Keratinocyte (primary cell): Measurements from ENCODE around the gene SLCO3A1.

Source experiments
- EZH2 ChIP-seq: IDR thresholded peaks from one replicate; pipeline ENCODE4 v1.6.1; 2012; ENCODE audit warnings: inconsistent platforms, mild to moderate bottlenecking, low read length, moderate library complexity
- TF ChIP-seq, protein P1 (sequence below), 3 experiments: IDR thresholded peaks in 1 of 3; conservative IDR thresholded peaks in 1 of 3; optimal IDR thresholded peaks in 1 of 3; 2 replicates in 2 of 3; 3 replicates in 1 of 3; pipeline versions ENCODE3 to v1.5.1; 2011; ENCODE audit warnings: low read length in 3 of 3, mild to moderate bottlenecking in 3 of 3, moderate library complexity in 2 of 3, control low read depth in 1 of 3, inconsistent platforms in 1 of 3; ENCODE audit not compliant: insufficient read depth in 2 of 3; ENCODE audit errors: extremely low read depth in 1 of 3

GRCh38 chr15:92056875-92057274 is 203.4 kb downstream of the SLCO3A1 start:
- TF ChIP-seq, protein P1, sequence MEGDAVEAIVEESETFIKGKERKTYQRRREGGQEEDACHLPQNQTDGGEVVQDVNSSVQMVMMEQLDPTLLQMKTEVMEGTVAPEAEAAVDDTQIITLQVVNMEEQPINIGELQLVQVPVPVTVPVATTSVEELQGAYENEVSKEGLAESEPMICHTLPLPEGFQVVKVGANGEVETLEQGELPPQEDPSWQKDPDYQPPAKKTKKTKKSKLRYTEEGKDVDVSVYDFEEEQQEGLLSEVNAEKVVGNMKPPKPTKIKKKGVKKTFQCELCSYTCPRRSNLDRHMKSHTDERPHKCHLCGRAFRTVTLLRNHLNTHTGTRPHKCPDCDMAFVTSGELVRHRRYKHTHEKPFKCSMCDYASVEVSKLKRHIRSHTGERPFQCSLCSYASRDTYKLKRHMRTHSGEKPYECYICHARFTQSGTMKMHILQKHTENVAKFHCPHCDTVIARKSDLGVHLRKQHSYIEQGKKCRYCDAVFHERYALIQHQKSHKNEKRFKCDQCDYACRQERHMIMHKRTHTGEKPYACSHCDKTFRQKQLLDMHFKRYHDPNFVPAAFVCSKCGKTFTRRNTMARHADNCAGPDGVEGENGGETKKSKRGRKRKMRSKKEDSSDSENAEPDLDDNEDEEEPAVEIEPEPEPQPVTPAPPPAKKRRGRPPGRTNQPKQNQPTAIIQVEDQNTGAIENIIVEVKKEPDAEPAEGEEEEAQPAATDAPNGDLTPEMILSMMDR (optimal IDR thresholded peaks at IDR 0.05 in 1 of 3, IDR thresholded peaks at IDR 0.05 in 1 of 3, conservative IDR thresholded peaks at IDR 0.05 in 1 of 3; ENCODE audit: extremely low read depth in 1 of 3, insufficient read depth in 2 of 3, low read length in 3 of 3), result no peak
- TF ChIP-seq EZH2, result no peak
